Fibroblast of lung (primary cell): ENCODE data around the gene CRELD1. TPM values are rescaled to one million over a fixed set of nuclear protein-coding genes. Genes with fewer than 3 reads are reported as not detected.
"Not testable (repeated sequence)": the region's sequence is repeated elsewhere in the genome, so short reads cannot be mapped to it uniquely, and the experiment has no call there.

Experiments used
- DNase-seq, 2 donors: peaks; one replicate each; pipeline versions ENCODE4 v3.0.0 to v3.0.0-alpha.2; 2010; ENCODE audit warnings: low read depth in 2 of 2
- H2AFZ ChIP-seq: 2 replicates; pipeline ENCODE4 v1.5.1; 2012; ENCODE audit warnings: low read length, control low read depth, inconsistent platforms
- H3K27ac ChIP-seq: 2 replicates; pipeline ENCODE4 v1.5.1; 2011; ENCODE audit warnings: low read length, control low read depth; ENCODE audit not compliant: insufficient read depth
- H3K27me3 ChIP-seq: 2 replicates; pipeline ENCODE4 v1.5.1; 2011; ENCODE audit warnings: mild to moderate bottlenecking, low read length; ENCODE audit not compliant: control insufficient read depth, insufficient read depth
- H3K36me3 ChIP-seq: 2 replicates; pipeline ENCODE4 v1.5.1; 2011; ENCODE audit warnings: low read length; ENCODE audit not compliant: control insufficient read depth, insufficient read depth
- H3K4me1 ChIP-seq: 2 replicates; pipeline ENCODE4 v1.5.1; 2011; ENCODE audit warnings: low read length; ENCODE audit not compliant: control insufficient read depth, insufficient read depth; ENCODE audit errors: extremely low read depth
- H3K4me2 ChIP-seq: 2 replicates; pipeline ENCODE4 v1.5.1; 2011; ENCODE audit warnings: low read length, control low read depth; ENCODE audit not compliant: insufficient read depth; ENCODE audit errors: extremely low read depth
- H3K4me3 ChIP-seq, 4 experiments: fragments of 200-600 bp in 1 of 4; sonication (generic) in 1 of 4; replicated peaks in 1 of 4; 2 replicates each; pipeline ENCODE4 v1.5.1; 2011 to 2016; ENCODE audit warnings: low read length in 4 of 4, low read depth in 3 of 4, mild to moderate bottlenecking in 3 of 4, control low read depth in 2 of 4, inconsistent platforms in 1 of 4, mixed read lengths in 1 of 4; ENCODE audit not compliant: insufficient read depth in 1 of 4; ENCODE audit errors: control extremely low read depth in 1 of 4
- H3K79me2 ChIP-seq: 2 replicates; pipeline ENCODE4 v1.5.1; 2012; ENCODE audit warnings: mild to moderate bottlenecking, low read length, inconsistent platforms; ENCODE audit not compliant: control insufficient read depth, insufficient read depth
- H3K9ac ChIP-seq: 2 replicates; pipeline ENCODE4 v1.5.1; 2011; ENCODE audit warnings: mild to moderate bottlenecking, low read length, control low read depth; ENCODE audit not compliant: insufficient read depth
- H3K9me3 ChIP-seq: 2 replicates; pipeline ENCODE4 v1.5.1; 2012; ENCODE audit warnings: low read depth, low read length; ENCODE audit not compliant: control insufficient read depth, insufficient read depth
- H4K20me1 ChIP-seq: 2 replicates; pipeline ENCODE4 v1.5.1; 2011; ENCODE audit warnings: low read length; ENCODE audit not compliant: control insufficient read depth, insufficient read depth; ENCODE audit errors: extremely low read depth
- EZH2 ChIP-seq: IDR thresholded peaks from 2 replicates; pipeline ENCODE4 v1.5.1; 2012; ENCODE audit warnings: low read length, control low read depth, mild to moderate bottlenecking; ENCODE audit errors: missing control alignments
- polyA plus RNA-seq, 2 donors: library from polyadenylated mRNA; depleted of rRNA in 1 of 2; stranded (reverse) in 1 of 2; unstranded in 1 of 2; fragments of >200 nt; gene quantifications; 2 replicates each; pipeline ENCODE4 v1.2.1, GENCODE V29; 2011 to 2012; ENCODE audit warnings: missing spikeins in 1 of 2
- total RNA-seq: library from RNA; depleted of rRNA; stranded (reverse); fragments of >200 nt; gene quantifications from 2 replicates; pipeline ENCODE4 v1.2.1, GENCODE V29; 2014
- TF ChIP-seq, protein P1 (sequence below), 2 donors: IDR thresholded peaks in 1 of 2; conservative IDR thresholded peaks in 1 of 2; 1 replicate in 1 of 2; 2 replicates in 1 of 2; pipeline ENCODE4 v1.5.1; 2011 to 2012; ENCODE audit warnings: low read length in 2 of 2, control low read depth in 1 of 2, inconsistent platforms in 1 of 2, low read depth in 1 of 2, mild to moderate bottlenecking in 1 of 2

Gene CRELD1
- total and polyA plus RNA-seq, 2 donors (not counting 1 experiment from before 2014, with no cell fraction given), result 23.8 to 50.2 TPM

GRCh38 chr3:9896755-9897407 is 36.8 kb upstream of the CRELD1 start:
- peaks cover 11% of the 10 kb centered on the region for H3K79me2 ChIP-seq
- not testable (repeated sequence) for H3K4me3 ChIP-seq, H3K4me1 ChIP-seq, H3K27me3 ChIP-seq, H3K9me3 ChIP-seq, H3K27ac ChIP-seq, H3K36me3 ChIP-seq, H4K20me1 ChIP-seq, DNase-seq, H3K9ac ChIP-seq, H2AFZ ChIP-seq, H3K4me2 ChIP-seq

- peak; percentile 64 to 68 for DNase-seq
- Histone ChIP-seq H3K36me3 (peaks cover 2% of the 10 kb centered on the region), H2AFZ (no peak overlapping the region), H3K9ac (no peak overlapping the region), H3K9me3 (no peaks in the 10 kb centered on the region), H3K79me2 (peaks cover 5% of the 10 kb centered on the region), H3K4me3 (no peak overlapping the region), H3K27ac (no peak overlapping the region), H3K4me2 (no peak overlapping the region), H3K4me1 (peaks cover 8% of the 10 kb centered on the region), H3K27me3 (no peaks in the 10 kb centered on the region), H4K20me1 (no peaks in the 10 kb centered on the region)
- TF ChIP-seq EZH2, result no peak
- TF ChIP-seq, protein P1, sequence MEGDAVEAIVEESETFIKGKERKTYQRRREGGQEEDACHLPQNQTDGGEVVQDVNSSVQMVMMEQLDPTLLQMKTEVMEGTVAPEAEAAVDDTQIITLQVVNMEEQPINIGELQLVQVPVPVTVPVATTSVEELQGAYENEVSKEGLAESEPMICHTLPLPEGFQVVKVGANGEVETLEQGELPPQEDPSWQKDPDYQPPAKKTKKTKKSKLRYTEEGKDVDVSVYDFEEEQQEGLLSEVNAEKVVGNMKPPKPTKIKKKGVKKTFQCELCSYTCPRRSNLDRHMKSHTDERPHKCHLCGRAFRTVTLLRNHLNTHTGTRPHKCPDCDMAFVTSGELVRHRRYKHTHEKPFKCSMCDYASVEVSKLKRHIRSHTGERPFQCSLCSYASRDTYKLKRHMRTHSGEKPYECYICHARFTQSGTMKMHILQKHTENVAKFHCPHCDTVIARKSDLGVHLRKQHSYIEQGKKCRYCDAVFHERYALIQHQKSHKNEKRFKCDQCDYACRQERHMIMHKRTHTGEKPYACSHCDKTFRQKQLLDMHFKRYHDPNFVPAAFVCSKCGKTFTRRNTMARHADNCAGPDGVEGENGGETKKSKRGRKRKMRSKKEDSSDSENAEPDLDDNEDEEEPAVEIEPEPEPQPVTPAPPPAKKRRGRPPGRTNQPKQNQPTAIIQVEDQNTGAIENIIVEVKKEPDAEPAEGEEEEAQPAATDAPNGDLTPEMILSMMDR (conservative IDR thresholded peaks at IDR 0.05 in 1 of 2, IDR thresholded peaks at IDR 0.05 in 1 of 2; ENCODE audit: low read depth in 1 of 2, low read length in 2 of 2), result no peak
These were observed 35.9 kb upstream of the CRELD1 start for GRCh38 chr3:9897408-9898372.

- Histone ChIP-seq H3K9ac (no peak overlapping the region), H4K20me1 (no peaks in the 10 kb centered on the region), H3K36me3 (no peaks in the 10 kb centered on the region), H3K79me2 (no peaks in the 10 kb centered on the region), H3K4me1 (peaks cover 15% of the 10 kb centered on the region), H2AFZ (no peak overlapping the region), H3K4me3 (no peak overlapping the region), H3K27me3 (no peaks in the 10 kb centered on the region), H3K9me3 (no peaks in the 10 kb centered on the region), H3K4me2 (no peak overlapping the region), H3K27ac (no peak overlapping the region)
- no peak for TF ChIP-seq EZH2
- TF ChIP-seq, protein P1 (conservative IDR thresholded peaks at IDR 0.05 in 1 of 2, IDR thresholded peaks at IDR 0.05 in 1 of 2; ENCODE audit: low read depth in 1 of 2, low read length in 2 of 2), result no peak
- DNase-seq, result no peak
These were observed 35.0 kb upstream of the CRELD1 start for GRCh38 chr3:9898467-9899241.
